ENCODE data around the gene FAM120C. TPM values are rescaled to one million over a fixed set of nuclear protein-coding genes. Genes with fewer than 3 reads are reported as not detected.

Gene FAM120C
- total and polyA plus RNA-seq, 2 of the 4 experiments (the other 2 are of a cell fraction), result 3.4 to 3.6 TPM

GRCh38 chrX:54172455-54172854, 10.6 kb downstream of the FAM120C start:
- Histone ChIP-seq H3K36me3 (ENCODE audit: control insufficient read depth, insufficient read depth, low read length) (peaks cover 4% of the 10 kb centered on the region), H3K4ac (ENCODE audit: low read depth, low read length) (no peak overlapping the region), H2AFZ (replicated peaks; ENCODE audit: low read length, poor library complexity) (no peak overlapping the region), H2BK5ac (ENCODE audit: low read depth, low read length, poor library complexity, severe bottlenecking) (no peak overlapping the region), H4K5ac (ENCODE audit: low read depth, low read length) (no peak overlapping the region), H2BK120ac (ENCODE audit: low read depth, low read length) (no peak overlapping the region), H4K20me1 (ENCODE audit: insufficient read depth, low read length) (no peaks in the 10 kb centered on the region), H3K14ac (replicated peaks; ENCODE audit: low read depth, low read length) (no peak overlapping the region), H3K4me2 (ENCODE audit: low read depth, low read length) (no peak overlapping the region), H3K79me1 (ENCODE audit: low read depth in 1 of 2, low read length in 2 of 2) (peaks cover 5 to 11% of the 10 kb centered on the region in 2 experiments), H3K23ac (ENCODE audit: low read depth, low read length) (no peak overlapping the region), H2BK20ac (ENCODE audit: low read depth, low read length) (no peak overlapping the region), H3K4me1 (ENCODE audit: control insufficient read depth, insufficient read depth, low read length) (peaks cover 5% of the 10 kb centered on the region), H3K27ac (ENCODE audit: insufficient read depth, low read length) (no peak overlapping the region), H3K4me3 (ENCODE audit: insufficient read depth, low read depth, low read length) (no peak overlapping the region), H4K8ac (ENCODE audit: low read depth in 2 of 2, low read length in 2 of 2) (no peak overlapping the region), H2BK15ac (ENCODE audit: low read depth, low read length) (no peak overlapping the region), H2AK5ac (ENCODE audit: low read depth, low read length) (no peak overlapping the region), H3K9me1 (ENCODE audit: insufficient read depth, low read length) (no peaks in the 10 kb centered on the region), H3K27me3 (ENCODE audit: control insufficient read depth, insufficient read depth, low read length) (no peaks in the 10 kb centered on the region), H2AK9ac (replicated peaks; ENCODE audit: low read depth, low read length, poor library complexity) (no peak overlapping the region), H3K9ac (ENCODE audit: low read depth, low read length) (no peak overlapping the region), H4K91ac (ENCODE audit: insufficient read depth, low read depth, low read length) (no peak overlapping the region), H3K18ac (ENCODE audit: low read depth, low read length) (no peak overlapping the region), H3K56ac (ENCODE audit: extremely low read depth, insufficient read depth, low read length) (no peak overlapping the region), H3K9me3 (ENCODE audit: control insufficient read depth, insufficient read depth, low read length) (no peaks in the 10 kb centered on the region)
- DNase-seq, result no peak
- intact Hi-C loops (cut with micrococcal nuclease), result no loop called here
- no TSS peak for BruUV-seq (replicated peaks)
- no CpG with 5 or more reads among the region's 3 CpGs for WGBS, 2 experiments (ENCODE audit: extremely low coverage in 2 of 2, insufficient read length in 1 of 2)
- ChIA-PET POLR2A (ENCODE audit: unreplicated experiment) (no interaction called here), CTCF (no interaction called here)
- in situ Hi-C loops (cut with MboI; ENCODE audit: low sequenced_read_pairs), result no loop called here
- dilution Hi-C loops (cut with HindIII; ENCODE audit: low sequenced_read_pairs, unreplicated experiment), result no loop called here
- TF ChIP-seq MXI1 (IDR thresholded peaks at IDR 0.05; ENCODE audit: borderline replicate concordance, low read depth, low read length) (no peak), CTCF (conservative IDR thresholded peaks at IDR 0.05; ENCODE audit: low read depth, low read length) (no peak), MAFK (IDR thresholded peaks at IDR 0.05; ENCODE audit: low read depth, low read length) (no peak), FOS (IDR thresholded peaks at IDR 0.05; ENCODE audit: low read depth, low read length) (no peak), CEBPB (IDR thresholded peaks at IDR 0.05; ENCODE audit: low read depth, low read length) (no peak), USF2 (IDR thresholded peaks at IDR 0.05; ENCODE audit: low read depth, low read length) (no peak), MAZ (IDR thresholded peaks at IDR 0.05; ENCODE audit: borderline replicate concordance, low read depth, low read length) (no peak), RAD21 (IDR thresholded peaks at IDR 0.05; ENCODE audit: low read length) (no peak), POLR2A (IDR thresholded peaks at IDR 0.05; ENCODE audit: low read depth, low read length) (no peak), SMC3 (IDR thresholded peaks at IDR 0.05; ENCODE audit: low read depth, low read length) (no peak), RFX5 (IDR thresholded peaks at IDR 0.05; ENCODE audit: low read depth, low read length) (no peak), ELK1 (IDR thresholded peaks at IDR 0.05; ENCODE audit: borderline replicate concordance, low read depth, low read length) (no peak), CHD1 (IDR thresholded peaks at IDR 0.05; ENCODE audit: low read depth, low read length) (no peak), BHLHE40 (IDR thresholded peaks at IDR 0.05; ENCODE audit: low read depth, low read length) (no peak), NFE2L2 (IDR thresholded peaks at IDR 0.05; ENCODE audit: low read depth, low read length) (no peak), RCOR1 (IDR thresholded peaks at IDR 0.05; ENCODE audit: insufficient replicate concordance, low read length) (no peak)
- no peak for ATAC-seq (ENCODE audit: low read depth)

Measured in IMR-90 (cell line).